Upper lobe of left lung (tissue), 4 donors: ENCODE data around the gene NCBP1.

Source experiments
- CTCF ChIP-seq, 6 experiments: fragments of 450-650 bp in 4 of 6; fragments of 200-600 bp in 2 of 6; sonication (generic) in 2 of 6; IDR thresholded peaks; one replicate each; pipeline ENCODE4 v1.5.1; 2016 to 2019; ENCODE audit warnings: antibody characterized with exemption in 6 of 6
- POLR2A ChIP-seq, 4 donors: fragments of 450-650 bp; IDR thresholded peaks; one replicate each; pipeline ENCODE4 v1.5.1; 2016 to 2017; ENCODE audit warnings: antibody characterized with exemption in 4 of 4, mild to moderate bottlenecking in 2 of 4

GRCh38 chr9:97598461-97599288 is 34.9 kb upstream of the NCBP1 start:
- TF ChIP-seq CTCF (IDR thresholded peaks at IDR 0.05) (peak; percentile 58 to 80 (median 69)), POLR2A (IDR thresholded peaks at IDR 0.05) (no peak)
